Measurements from ENCODE around the gene AGRN.

DNA sequence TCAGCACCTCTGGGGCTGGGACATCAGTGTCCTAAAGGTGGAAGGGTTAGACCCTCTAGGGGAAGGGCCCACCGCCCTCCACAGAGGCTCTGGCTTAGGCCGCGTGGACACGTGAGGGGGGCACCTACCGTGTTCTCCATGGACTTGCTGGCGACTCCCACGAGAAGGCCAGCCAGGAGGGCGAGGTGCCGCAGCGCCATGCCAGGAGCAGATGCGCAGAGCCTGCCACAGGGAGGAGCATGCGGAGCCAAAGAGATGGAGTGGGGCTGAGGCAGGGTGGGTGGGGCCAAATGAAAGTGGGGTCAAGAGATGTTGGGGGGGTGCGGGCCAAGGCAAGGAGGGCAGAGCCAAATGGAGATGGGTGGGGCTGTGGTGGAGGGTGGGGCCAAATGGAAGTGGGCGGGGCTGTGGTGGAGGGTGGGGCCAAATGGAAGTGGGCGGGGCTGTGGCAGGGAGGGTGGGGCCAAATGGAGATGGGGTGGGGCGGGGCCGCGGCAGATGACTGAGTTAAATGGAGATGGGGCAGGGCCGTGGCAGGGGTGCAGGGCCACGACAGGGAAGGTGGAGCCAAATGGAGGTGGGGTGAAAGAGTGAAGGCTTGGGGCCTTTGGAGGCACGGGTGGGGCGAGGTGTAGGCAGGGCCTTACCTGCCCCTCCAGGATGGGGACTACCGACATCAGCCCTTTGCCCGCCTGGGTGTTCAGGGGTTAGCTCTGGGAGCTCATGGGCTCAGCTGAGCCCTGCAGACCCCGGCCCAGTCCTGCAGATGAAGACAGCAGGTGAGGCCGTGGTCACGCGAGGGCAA is 71.6 kb downstream of the AGRN start:
- TF ChIP-seq, protein P1, sequence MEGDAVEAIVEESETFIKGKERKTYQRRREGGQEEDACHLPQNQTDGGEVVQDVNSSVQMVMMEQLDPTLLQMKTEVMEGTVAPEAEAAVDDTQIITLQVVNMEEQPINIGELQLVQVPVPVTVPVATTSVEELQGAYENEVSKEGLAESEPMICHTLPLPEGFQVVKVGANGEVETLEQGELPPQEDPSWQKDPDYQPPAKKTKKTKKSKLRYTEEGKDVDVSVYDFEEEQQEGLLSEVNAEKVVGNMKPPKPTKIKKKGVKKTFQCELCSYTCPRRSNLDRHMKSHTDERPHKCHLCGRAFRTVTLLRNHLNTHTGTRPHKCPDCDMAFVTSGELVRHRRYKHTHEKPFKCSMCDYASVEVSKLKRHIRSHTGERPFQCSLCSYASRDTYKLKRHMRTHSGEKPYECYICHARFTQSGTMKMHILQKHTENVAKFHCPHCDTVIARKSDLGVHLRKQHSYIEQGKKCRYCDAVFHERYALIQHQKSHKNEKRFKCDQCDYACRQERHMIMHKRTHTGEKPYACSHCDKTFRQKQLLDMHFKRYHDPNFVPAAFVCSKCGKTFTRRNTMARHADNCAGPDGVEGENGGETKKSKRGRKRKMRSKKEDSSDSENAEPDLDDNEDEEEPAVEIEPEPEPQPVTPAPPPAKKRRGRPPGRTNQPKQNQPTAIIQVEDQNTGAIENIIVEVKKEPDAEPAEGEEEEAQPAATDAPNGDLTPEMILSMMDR (IDR thresholded peaks at IDR 0.05; ENCODE audit: low read depth, low read length), result no peak
- TF ChIP-seq MAX (IDR thresholded peaks at IDR 0.05; ENCODE audit: low read depth, low read length) (no peak), POLR2A (IDR thresholded peaks at IDR 0.05; ENCODE audit: extremely low read depth, insufficient read length) (no peak), MYC (IDR thresholded peaks at IDR 0.05; ENCODE audit: low read depth, low read length) (no peak)
